22Rv1 (cell line): Measurements from ENCODE around the gene GPR160.

Experiments
- H3K27ac ChIP-seq: fragments of 450-650 bp; 2 replicates; pipeline ENCODE4 v1.5.1; 2017
- CTCF ChIP-seq: fragments of 450-650 bp; IDR thresholded peaks from 2 replicates; pipeline ENCODE4 v1.5.1; 2017; ENCODE audit warnings: mild to moderate bottlenecking
- ZFX ChIP-seq: fragments of 450-650 bp; IDR thresholded peaks from 2 replicates; pipeline ENCODE4 v1.6.1; 2017; ENCODE audit warnings: antibody characterized with exemption, borderline replicate concordance

Gene GPR160

GRCh38 chr3:170046269-170047132, 8.7 kb downstream of the GPR160 start:
- peak; percentile 10; the same call in 1 of the 2 replicates for TF ChIP-seq CTCF
- TF ChIP-seq ZFX = no peak
- H3K27ac ChIP-seq = peak overlapping the region; percentile 61

DNA sequence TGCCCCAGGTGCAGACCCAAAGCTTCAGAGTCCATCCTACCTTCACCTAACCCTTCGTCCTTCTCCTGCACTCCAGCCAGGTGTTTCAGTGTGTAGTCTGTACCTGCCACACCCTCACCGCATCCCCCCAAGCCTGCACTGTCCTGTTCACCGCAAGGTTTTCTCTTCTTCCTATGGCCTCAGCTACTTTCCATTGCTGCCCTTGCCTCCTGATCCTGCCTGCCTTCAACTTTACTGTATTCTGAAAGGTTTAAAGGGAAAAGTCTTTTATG, 9.3 kb downstream of the GPR160 start:
- H3K27ac ChIP-seq = peak overlapping the region; percentile 61
- TF ChIP-seq CTCF (no peak), ZFX (no peak)

DNA sequence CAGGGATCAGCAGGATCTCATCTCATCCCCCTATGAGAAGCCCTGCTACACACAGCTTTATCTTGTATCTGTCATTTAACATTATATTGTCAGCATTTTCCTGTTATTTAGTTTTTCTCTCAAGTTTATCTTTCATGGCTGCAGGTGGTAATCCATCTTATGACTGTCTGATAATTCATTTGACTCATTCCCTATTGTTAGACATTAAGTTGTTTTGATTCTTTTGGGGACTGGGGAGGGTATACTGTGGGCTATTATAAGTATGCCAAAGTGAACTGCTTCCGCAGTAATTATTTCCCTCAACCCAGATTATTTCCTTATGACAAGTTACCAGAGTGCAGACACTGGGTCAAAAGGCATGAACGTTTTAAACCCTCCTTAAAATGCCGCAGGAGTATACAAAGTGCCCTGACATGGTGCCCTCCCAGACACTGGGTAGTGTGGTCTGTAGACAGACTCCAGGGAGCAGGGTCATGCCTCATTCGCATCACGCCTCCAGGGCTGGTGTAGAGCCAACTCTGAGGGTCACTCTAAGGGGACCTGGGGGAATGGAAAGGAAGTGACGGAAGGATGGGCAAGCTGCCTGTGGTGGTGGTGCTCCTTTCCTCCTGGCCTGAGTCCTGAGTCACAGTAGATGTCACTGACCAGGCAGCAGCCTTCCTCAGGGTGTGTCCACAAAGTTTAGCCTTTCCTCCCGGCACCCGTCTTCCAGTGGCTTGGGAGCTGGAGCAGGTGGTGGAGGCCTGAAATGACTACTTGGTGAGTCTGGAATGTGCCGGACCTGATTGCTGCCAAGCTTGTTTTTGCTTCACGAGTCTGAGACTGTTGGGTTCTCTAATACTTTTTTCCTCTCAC, 11.6 kb downstream of the GPR160 start:
- TF ChIP-seq CTCF (no peak), ZFX (no peak)
- H3K27ac ChIP-seq = no peak overlapping the region

GRCh38 chr3:170050753-170051152, 13.0 kb downstream of the GPR160 start:
- TF ChIP-seq ZFX (no peak), CTCF (no peak)
- no peak overlapping the region for H3K27ac ChIP-seq

GRCh38 chr3:170052398-170052797, 14.6 kb downstream of the GPR160 start:
- TF ChIP-seq CTCF = no peak
- no peak for TF ChIP-seq ZFX
- no peak overlapping the region for H3K27ac ChIP-seq

GRCh38 chr3:170054204-170054603, 16.4 kb downstream of the GPR160 start:
- TF ChIP-seq CTCF (peak; percentile 38), ZFX (no peak)
- no peak overlapping the region for H3K27ac ChIP-seq

- H3K27ac ChIP-seq = no peak overlapping the region
- TF ChIP-seq ZFX = no peak
- no peak for TF ChIP-seq CTCF
Measured at GRCh38 chr3:170055209-170055608, 17.4 kb downstream of the GPR160 start.
